WI38 (cell line): ENCODE results near the gene HOMER1.

Experiments
- H3K4me3 ChIP-seq: 2 replicates; pipeline ENCODE4 v1.5.1; 2011; ENCODE audit warnings: low read depth, mild to moderate bottlenecking, control low read depth, low read length
- CTCF ChIP-seq: IDR thresholded peaks from 2 replicates; pipeline ENCODE4 v1.5.1; 2012; ENCODE audit warnings: low read depth, mild to moderate bottlenecking, control low read depth, low read length

The HOMER1 gene

GRCh38 chr5:79489773-79490172, 24.2 kb downstream of the HOMER1 start:
- H3K4me3 ChIP-seq, result no peak overlapping the region
- TF ChIP-seq CTCF, result no peak

GRCh38 chr5:79488775-79489174, 25.2 kb downstream of the HOMER1 start:
- H3K4me3 ChIP-seq, result no peak overlapping the region
- TF ChIP-seq CTCF, result no peak

GRCh38 chr5:79488058-79488457, 25.9 kb downstream of the HOMER1 start:
- H3K4me3 ChIP-seq, result no peak overlapping the region
- no peak for TF ChIP-seq CTCF

- H3K4me3 ChIP-seq, result no peak overlapping the region
- TF ChIP-seq CTCF, result no peak
Observed at GRCh38 chr5:79487251-79487650, 26.7 kb downstream of the HOMER1 start.

- TF ChIP-seq CTCF, result no peak
- H3K4me3 ChIP-seq, result no peak overlapping the region
Observed at GRCh38 chr5:79486116-79486515, 27.8 kb downstream of the HOMER1 start.

GRCh38 chr5:79484731-79485130, 29.2 kb downstream of the HOMER1 start:
- no peak for TF ChIP-seq CTCF
- H3K4me3 ChIP-seq, result no peak overlapping the region

GRCh38 chr5:79481574-79481973, 32.4 kb downstream of the HOMER1 start:
- H3K4me3 ChIP-seq, result no peak overlapping the region
- TF ChIP-seq CTCF, result no peak
